ENCODE measurements around the gene ZMYM2.
"Not testable (repeated sequence)": the region's sequence is repeated elsewhere in the genome, so short reads cannot be mapped to it uniquely, and the experiment has no call there.

The ZMYM2 gene

GRCh38 chr13:20017365-20017711 is 58.8 kb downstream of the ZMYM2 start:
- Histone ChIP-seq H3K4me3 (ENCODE audit: low read depth, low read length) (no peak overlapping the region), H3K27ac (ENCODE audit: low read depth, low read length) (no peak overlapping the region), H3K9ac (ENCODE audit: low read depth, low read length) (no peak overlapping the region), H3K9me3 (ENCODE audit: control insufficient read depth, insufficient read depth, low read length) (no peaks in the 10 kb centered on the region), H3K36me3 (ENCODE audit: control insufficient read depth, insufficient read depth, low read length) (peaks cover 53% of the 10 kb centered on the region), H3K4me1 (ENCODE audit: control insufficient read depth, insufficient read depth, low read length) (peaks cover 12% of the 10 kb centered on the region), H3K27me3 (ENCODE audit: control insufficient read depth, insufficient read depth, low read length) (no peaks in the 10 kb centered on the region)

DNA sequence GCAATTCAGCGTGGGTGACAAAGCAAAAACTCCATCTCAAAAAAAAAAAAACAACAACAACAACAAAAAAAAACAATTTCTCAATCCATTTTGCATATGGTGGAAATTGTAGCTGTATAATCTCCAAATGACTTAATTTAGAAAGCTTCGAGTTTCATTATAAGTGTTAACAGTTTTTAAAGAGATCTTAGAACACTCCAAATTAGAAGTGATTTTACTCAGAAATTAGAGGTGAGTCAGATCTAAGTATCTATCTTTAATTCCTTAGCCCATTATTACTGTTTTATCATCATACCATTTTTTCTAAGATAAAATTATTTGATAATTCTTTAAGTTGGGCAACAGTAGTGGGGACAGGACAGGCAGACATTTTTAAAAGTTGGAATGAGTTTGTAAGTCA is 60.5 kb downstream of the ZMYM2 start:
- Histone ChIP-seq H3K36me3 (ENCODE audit: control insufficient read depth, insufficient read depth, low read length) (peaks cover 60% of the 10 kb centered on the region), H3K9ac (ENCODE audit: low read depth, low read length) (no peak overlapping the region), H3K27ac (ENCODE audit: low read depth, low read length) (no peak overlapping the region), H3K9me3 (ENCODE audit: control insufficient read depth, insufficient read depth, low read length) (no peaks in the 10 kb centered on the region), H3K4me3 (ENCODE audit: low read depth, low read length) (no peak overlapping the region), H3K27me3 (ENCODE audit: control insufficient read depth, insufficient read depth, low read length) (no peaks in the 10 kb centered on the region), H3K4me1 (ENCODE audit: control insufficient read depth, insufficient read depth, low read length) (peaks cover 12% of the 10 kb centered on the region)

GRCh38 chr13:20024702-20025101 is 66.2 kb downstream of the ZMYM2 start:
- Histone ChIP-seq H3K27ac (ENCODE audit: low read depth, low read length) (no peak overlapping the region), H3K27me3 (ENCODE audit: control insufficient read depth, insufficient read depth, low read length) (no peaks in the 10 kb centered on the region), H3K36me3 (ENCODE audit: control insufficient read depth, insufficient read depth, low read length) (peaks cover 90% of the 10 kb centered on the region), H3K4me3 (ENCODE audit: low read depth, low read length) (no peak overlapping the region), H3K4me1 (ENCODE audit: control insufficient read depth, insufficient read depth, low read length) (no peaks in the 10 kb centered on the region), H3K9me3 (ENCODE audit: control insufficient read depth, insufficient read depth, low read length) (no peaks in the 10 kb centered on the region), H3K9ac (ENCODE audit: low read depth, low read length) (no peak overlapping the region)

DNA sequence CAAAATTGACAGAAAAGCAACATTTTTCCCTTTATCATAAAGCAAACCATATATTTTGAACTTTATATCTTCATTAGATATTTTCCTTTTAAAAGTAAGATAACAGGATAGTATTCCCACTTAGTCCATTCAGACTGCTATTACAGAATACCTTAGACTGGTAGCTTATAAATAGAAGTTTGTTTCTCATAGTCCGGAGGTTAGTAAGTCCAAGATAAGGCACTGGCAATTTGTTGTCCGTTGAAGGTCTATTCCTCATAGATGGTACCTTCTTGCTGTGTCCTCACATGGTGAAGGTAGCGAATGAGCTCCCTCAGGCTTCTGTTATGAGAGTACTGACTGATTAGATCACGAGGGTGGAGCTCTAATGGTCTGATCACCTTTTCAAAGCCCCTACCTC is 70.4 kb downstream of the ZMYM2 start:
- Histone ChIP-seq H3K27ac (ENCODE audit: low read depth, low read length) (no peak overlapping the region), H3K9ac (ENCODE audit: low read depth, low read length) (no peak overlapping the region), H3K4me1 (ENCODE audit: control insufficient read depth, insufficient read depth, low read length) (no peaks in the 10 kb centered on the region), H3K27me3 (ENCODE audit: control insufficient read depth, insufficient read depth, low read length) (no peaks in the 10 kb centered on the region), H3K4me3 (ENCODE audit: low read depth, low read length) (no peak overlapping the region), H3K9me3 (ENCODE audit: control insufficient read depth, insufficient read depth, low read length) (no peaks in the 10 kb centered on the region), H3K36me3 (ENCODE audit: control insufficient read depth, insufficient read depth, low read length) (peaks cover 85% of the 10 kb centered on the region)

- Histone ChIP-seq H3K9ac (ENCODE audit: low read depth, low read length) (no peak overlapping the region), H3K27ac (ENCODE audit: low read depth, low read length) (no peak overlapping the region), H3K9me3 (ENCODE audit: control insufficient read depth, insufficient read depth, low read length) (no peaks in the 10 kb centered on the region), H3K27me3 (ENCODE audit: control insufficient read depth, insufficient read depth, low read length) (no peaks in the 10 kb centered on the region), H3K4me3 (ENCODE audit: low read depth, low read length) (no peak overlapping the region), H3K4me1 (ENCODE audit: control insufficient read depth, insufficient read depth, low read length) (no peaks in the 10 kb centered on the region), H3K36me3 (ENCODE audit: control insufficient read depth, insufficient read depth, low read length) (peaks cover 84% of the 10 kb centered on the region)
Measured at GRCh38 chr13:20033486-20033885, 75.0 kb downstream of the ZMYM2 start.

- H3K36me3 ChIP-seq (ENCODE audit: control insufficient read depth, insufficient read depth, low read length), result peaks cover 81% of the 10 kb centered on the region
Measured at GRCh38 chr13:20035130-20035529, 76.6 kb downstream of the ZMYM2 start.

GRCh38 chr13:20037908-20038307 is 79.4 kb downstream of the ZMYM2 start:
- no peaks in the 10 kb centered on the region for H3K27me3 ChIP-seq (ENCODE audit: control insufficient read depth, insufficient read depth, low read length)
- H3K9me3 ChIP-seq (ENCODE audit: control insufficient read depth, insufficient read depth, low read length), result no peaks in the 10 kb centered on the region
- H3K27ac ChIP-seq (ENCODE audit: low read depth, low read length), result no peak overlapping the region
- H3K36me3 ChIP-seq (ENCODE audit: control insufficient read depth, insufficient read depth, low read length), result peaks cover 83% of the 10 kb centered on the region
- H3K4me3 ChIP-seq (ENCODE audit: low read depth, low read length), result no peak overlapping the region
- H3K9ac ChIP-seq (ENCODE audit: low read depth, low read length), result no peak overlapping the region
- H3K4me1 ChIP-seq (ENCODE audit: control insufficient read depth, insufficient read depth, low read length), result no peaks in the 10 kb centered on the region

More at GRCh38 chr13:20035130-20035529, 76.6 kb downstream of the ZMYM2 start:
- H3K9me3 ChIP-seq (ENCODE audit: control insufficient read depth, insufficient read depth, low read length), result no peaks in the 10 kb centered on the region
- H3K9ac ChIP-seq (ENCODE audit: low read depth, low read length), result no peak overlapping the region
- H3K27ac ChIP-seq (ENCODE audit: low read depth, low read length), result no peak overlapping the region
- H3K4me1 ChIP-seq (ENCODE audit: control insufficient read depth, insufficient read depth, low read length), result no peaks in the 10 kb centered on the region
- no peaks in the 10 kb centered on the region for H3K27me3 ChIP-seq (ENCODE audit: control insufficient read depth, insufficient read depth, low read length)
- H3K4me3 ChIP-seq (ENCODE audit: low read depth, low read length), result no peak overlapping the region

DNA sequence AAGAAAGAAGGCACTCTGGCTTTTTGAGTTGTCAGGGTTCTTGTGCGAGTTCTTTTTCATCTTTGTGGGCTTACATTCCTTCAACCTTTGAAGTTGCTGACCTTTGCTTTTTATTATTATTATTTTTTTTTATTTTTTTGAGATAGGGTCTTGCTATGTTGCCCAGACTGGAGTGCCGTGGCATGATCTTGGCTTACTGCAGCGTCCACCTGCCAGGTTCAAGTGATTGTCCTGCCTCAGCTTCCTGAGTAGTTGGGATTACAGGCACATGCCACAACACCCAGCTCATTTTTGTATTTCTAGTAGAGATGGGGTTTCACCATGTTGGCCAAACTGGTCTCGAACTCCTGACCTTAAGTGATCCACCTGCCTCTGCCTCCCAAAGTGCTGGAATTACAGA is 84.1 kb downstream of the ZMYM2 start:
- H3K4me3 ChIP-seq (ENCODE audit: low read depth, low read length); H3K27me3 ChIP-seq (ENCODE audit: control insufficient read depth, insufficient read depth, low read length); H3K27ac ChIP-seq (ENCODE audit: low read depth, low read length); H3K9ac ChIP-seq (ENCODE audit: low read depth, low read length); H3K9me3 ChIP-seq (ENCODE audit: control insufficient read depth, insufficient read depth, low read length); H3K4me1 ChIP-seq (ENCODE audit: control insufficient read depth, insufficient read depth, low read length): not testable (repeated sequence)
- H3K36me3 ChIP-seq (ENCODE audit: control insufficient read depth, insufficient read depth, low read length), result peaks cover 75% of the 10 kb centered on the region

- H3K36me3 ChIP-seq (ENCODE audit: control insufficient read depth, insufficient read depth, low read length), result peaks cover 70% of the 10 kb centered on the region
- no peaks in the 10 kb centered on the region for H3K27me3 ChIP-seq (ENCODE audit: control insufficient read depth, insufficient read depth, low read length)
- H3K9me3 ChIP-seq (ENCODE audit: control insufficient read depth, insufficient read depth, low read length), result no peaks in the 10 kb centered on the region
- H3K9ac ChIP-seq (ENCODE audit: low read depth, low read length), result no peak overlapping the region
- H3K4me1 ChIP-seq (ENCODE audit: control insufficient read depth, insufficient read depth, low read length), result peaks cover 5% of the 10 kb centered on the region; the same call in 1 of the 2 replicates
- H3K27ac ChIP-seq (ENCODE audit: low read depth, low read length), result no peak overlapping the region
- H3K4me3 ChIP-seq (ENCODE audit: low read depth, low read length), result no peak overlapping the region
Measured at GRCh38 chr13:20043207-20043925, 84.8 kb downstream of the ZMYM2 start.

DNA sequence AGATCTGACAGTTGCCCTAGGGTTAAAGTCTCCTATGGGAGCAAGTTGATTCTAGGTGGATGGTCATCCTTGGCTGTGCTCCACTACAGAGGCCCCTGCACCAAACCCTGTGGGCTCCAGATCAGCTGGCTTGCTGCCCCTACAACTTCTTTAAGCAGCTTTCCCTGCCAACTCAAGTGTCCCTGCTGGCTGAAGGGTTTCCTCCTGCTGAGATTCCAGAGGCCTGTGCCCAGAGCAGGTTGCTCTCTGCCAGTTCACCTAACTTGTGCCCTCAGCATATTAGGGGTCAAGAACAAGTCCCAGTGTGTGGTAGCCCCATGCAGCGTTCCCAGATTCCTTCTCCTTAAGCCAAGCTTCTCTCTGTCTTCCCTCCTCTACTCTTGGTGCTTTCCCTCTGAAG is 85.6 kb downstream of the ZMYM2 start:
- no peak overlapping the region for H3K27ac ChIP-seq (ENCODE audit: low read depth, low read length)
- H3K27me3 ChIP-seq (ENCODE audit: control insufficient read depth, insufficient read depth, low read length), result no peaks in the 10 kb centered on the region
- no peak overlapping the region for H3K4me3 ChIP-seq (ENCODE audit: low read depth, low read length)
- H3K4me1 ChIP-seq (ENCODE audit: control insufficient read depth, insufficient read depth, low read length), result peaks cover 12% of the 10 kb centered on the region
- no peak overlapping the region for H3K9ac ChIP-seq (ENCODE audit: low read depth, low read length)
- peaks cover 66% of the 10 kb centered on the region for H3K36me3 ChIP-seq (ENCODE audit: control insufficient read depth, insufficient read depth, low read length)
- H3K9me3 ChIP-seq (ENCODE audit: control insufficient read depth, insufficient read depth, low read length), result no peaks in the 10 kb centered on the region

DNA sequence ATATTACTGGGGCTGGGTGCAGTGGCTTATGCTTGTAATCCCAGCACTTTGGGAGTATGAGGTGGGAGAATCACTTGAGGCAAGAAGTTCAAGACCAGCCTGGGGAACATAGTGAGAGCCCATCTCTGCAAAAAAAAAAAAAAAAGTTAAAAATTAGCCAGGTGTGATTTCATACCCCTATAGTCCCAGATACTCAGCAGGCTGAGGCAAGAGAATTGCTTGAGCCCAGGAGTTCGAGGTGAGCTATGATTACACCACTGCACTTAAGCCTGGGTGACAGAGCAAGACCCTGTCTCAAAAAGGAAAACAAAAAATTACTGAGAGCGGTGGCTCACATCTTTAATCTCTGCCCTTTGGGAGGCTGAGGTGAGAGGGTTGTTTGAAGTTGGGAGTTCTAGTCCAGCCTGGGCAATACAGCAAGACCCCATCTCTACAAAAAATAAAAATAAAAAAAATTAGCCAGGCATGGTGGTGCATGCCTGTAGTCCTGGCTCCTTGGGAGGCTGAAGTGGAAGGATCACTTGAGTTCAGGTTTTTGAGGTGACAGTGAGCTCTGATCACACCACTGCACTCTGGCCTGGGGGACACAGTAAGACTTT is 87.5 kb downstream of the ZMYM2 start:
- H3K27ac ChIP-seq (ENCODE audit: low read depth, low read length), result no peak overlapping the region
- peaks cover 24% of the 10 kb centered on the region for H3K4me1 ChIP-seq (ENCODE audit: control insufficient read depth, insufficient read depth, low read length)
- H3K9ac ChIP-seq (ENCODE audit: low read depth, low read length), result no peak overlapping the region

More for the DNA sequence above, 87.5 kb downstream of the ZMYM2 start:
- no peaks in the 10 kb centered on the region for H3K27me3 ChIP-seq (ENCODE audit: control insufficient read depth, insufficient read depth, low read length)
- H3K9me3 ChIP-seq (ENCODE audit: control insufficient read depth, insufficient read depth, low read length), result no peaks in the 10 kb centered on the region
- no peak overlapping the region for H3K4me3 ChIP-seq (ENCODE audit: low read depth, low read length)
- peaks cover 62% of the 10 kb centered on the region for H3K36me3 ChIP-seq (ENCODE audit: control insufficient read depth, insufficient read depth, low read length)
